Keratinocyte (primary cell): ENCODE measurements around the gene GHRL.

Experiments used
- EZH2 ChIP-seq: IDR thresholded peaks from one replicate; pipeline ENCODE4 v1.6.1; 2012; ENCODE audit warnings: inconsistent platforms, mild to moderate bottlenecking, low read length, moderate library complexity
- TF ChIP-seq, protein P1 (sequence below), 3 experiments: IDR thresholded peaks in 1 of 3; conservative IDR thresholded peaks in 1 of 3; optimal IDR thresholded peaks in 1 of 3; 2 replicates in 2 of 3; 3 replicates in 1 of 3; pipeline versions ENCODE3 to v1.5.1; 2011; ENCODE audit warnings: low read length in 3 of 3, mild to moderate bottlenecking in 3 of 3, moderate library complexity in 2 of 3, control low read depth in 1 of 3, inconsistent platforms in 1 of 3; ENCODE audit not compliant: insufficient read depth in 2 of 3; ENCODE audit errors: extremely low read depth in 1 of 3

- TF ChIP-seq, protein P1, sequence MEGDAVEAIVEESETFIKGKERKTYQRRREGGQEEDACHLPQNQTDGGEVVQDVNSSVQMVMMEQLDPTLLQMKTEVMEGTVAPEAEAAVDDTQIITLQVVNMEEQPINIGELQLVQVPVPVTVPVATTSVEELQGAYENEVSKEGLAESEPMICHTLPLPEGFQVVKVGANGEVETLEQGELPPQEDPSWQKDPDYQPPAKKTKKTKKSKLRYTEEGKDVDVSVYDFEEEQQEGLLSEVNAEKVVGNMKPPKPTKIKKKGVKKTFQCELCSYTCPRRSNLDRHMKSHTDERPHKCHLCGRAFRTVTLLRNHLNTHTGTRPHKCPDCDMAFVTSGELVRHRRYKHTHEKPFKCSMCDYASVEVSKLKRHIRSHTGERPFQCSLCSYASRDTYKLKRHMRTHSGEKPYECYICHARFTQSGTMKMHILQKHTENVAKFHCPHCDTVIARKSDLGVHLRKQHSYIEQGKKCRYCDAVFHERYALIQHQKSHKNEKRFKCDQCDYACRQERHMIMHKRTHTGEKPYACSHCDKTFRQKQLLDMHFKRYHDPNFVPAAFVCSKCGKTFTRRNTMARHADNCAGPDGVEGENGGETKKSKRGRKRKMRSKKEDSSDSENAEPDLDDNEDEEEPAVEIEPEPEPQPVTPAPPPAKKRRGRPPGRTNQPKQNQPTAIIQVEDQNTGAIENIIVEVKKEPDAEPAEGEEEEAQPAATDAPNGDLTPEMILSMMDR (optimal IDR thresholded peaks at IDR 0.05 in 1 of 3, IDR thresholded peaks at IDR 0.05 in 1 of 3, conservative IDR thresholded peaks at IDR 0.05 in 1 of 3; ENCODE audit: extremely low read depth in 1 of 3, insufficient read depth in 2 of 3, low read length in 3 of 3): no peak
- no peak for TF ChIP-seq EZH2
These were observed 24.6 kb downstream of the GHRL start for GRCh38 chr3:10268116-10268515.
